Transverse colon (tissue), 4 donors: ENCODE data around the gene PRSS57. TPM values are rescaled to one million over a fixed set of nuclear protein-coding genes. Genes with fewer than 3 reads are reported as not detected.

Experiments used
- DNase-seq: peaks from one replicate; pipeline ENCODE4 v3.0.0-alpha.2; 2019
- H3K27ac ChIP-seq, 4 donors: fragments of 200-600 bp; sonication (generic); 2 replicates each; pipeline ENCODE4 v1.5.1; 2016 to 2018; ENCODE audit warnings: inconsistent platforms in 4 of 4
- H3K27me3 ChIP-seq: fragments of 200-600 bp; sonication (generic); 2 replicates; pipeline ENCODE4 v1.5.1; 2017; ENCODE audit warnings: inconsistent platforms
- H3K36me3 ChIP-seq, 4 donors: fragments of 200-600 bp; sonication (generic); 2 replicates each; pipeline ENCODE4 v1.5.1; 2017 to 2019; ENCODE audit warnings: inconsistent platforms in 4 of 4
- H3K4me1 ChIP-seq, 4 donors: fragments of 200-600 bp; sonication (generic); 2 replicates each; pipeline ENCODE4 v1.5.1; 2017 to 2020; ENCODE audit warnings: inconsistent platforms in 4 of 4
- H3K4me3 ChIP-seq, 4 donors: fragments of 200-600 bp; sonication (generic); 1 replicate in 1 of 4; 2 replicates in 3 of 4; pipeline versions ENCODE4 v1.5.1 to v1.6.1; 2017 to 2019; ENCODE audit warnings: inconsistent platforms in 4 of 4
- H3K9me3 ChIP-seq, 2 donors: fragments of 200-600 bp; sonication (generic); 2 replicates each; pipeline ENCODE4 v1.5.1; 2017 to 2019; ENCODE audit warnings: inconsistent platforms in 2 of 2
- EP300 ChIP-seq: sonication (generic); formaldehyde crosslinking; IDR thresholded peaks from one replicate; pipeline ENCODE4 v1.6.1; 2017; ENCODE audit warnings: antibody characterized with exemption, low read depth
- POLR2A ChIP-seq: fragments of 450-650 bp; IDR thresholded peaks from one replicate; pipeline ENCODE4 v1.6.1; 2016; ENCODE audit warnings: antibody characterized with exemption, mild to moderate bottlenecking, moderate library complexity
- POLR2AphosphoS5 ChIP-seq, 3 donors: sonication (generic); formaldehyde crosslinking; IDR thresholded peaks; one replicate each; pipeline ENCODE4 v1.6.1; 2016; ENCODE audit warnings: antibody characterized with exemption in 3 of 3
- WGBS, 2 donors: methylation state at CpG; one replicate each; pipeline ENCODE4 v1.1.5; 2018; ENCODE audit warnings: low coverage in 1 of 2; 5-methylcytosine and 5-hydroxymethylcytosine counted together
- in situ Hi-C, 4 donors: fragments of 200-750 bp; cut with MboI; loops; one replicate each; pipeline versions ENCODE4 v1.15.0 to v1.15.1; 2017; ENCODE audit warnings: low sequenced_read_pairs in 3 of 4, low pct_ligation_motif_present in 1 of 4, low pct_unique_long_range_greater_than_20kb in 1 of 4
- intact Hi-C: fragments of 100-400 bp; cut with DNase I; formaldehyde crosslinking; loops from one replicate; pipeline ENCODE4 v1.15.1; 2023; ENCODE audit warnings: low total_unique reads
- total RNA-seq, 4 donors: library from RNA; depleted of rRNA; stranded (reverse); fragments of >200 nt; gene quantifications; one replicate each; pipeline ENCODE4 v1.1.0, GENCODE V29; 2016
- TF ChIP-seq, protein P1 (sequence below), 5 experiments: fragments of 200-600 bp in 3 of 5; fragments of 450-650 bp in 2 of 5; sonication (generic) in 3 of 5; IDR thresholded peaks; 1 replicate in 2 of 5; 2 replicates in 3 of 5; pipeline ENCODE4 v1.5.1; 2016 to 2017; ENCODE audit warnings: antibody characterized with exemption in 5 of 5, inconsistent platforms in 3 of 5, mild to moderate bottlenecking in 2 of 5, moderate library complexity in 1 of 5

Gene PRSS57
- total RNA-seq, 4 donors from 2014 or later = not detected

DNA sequence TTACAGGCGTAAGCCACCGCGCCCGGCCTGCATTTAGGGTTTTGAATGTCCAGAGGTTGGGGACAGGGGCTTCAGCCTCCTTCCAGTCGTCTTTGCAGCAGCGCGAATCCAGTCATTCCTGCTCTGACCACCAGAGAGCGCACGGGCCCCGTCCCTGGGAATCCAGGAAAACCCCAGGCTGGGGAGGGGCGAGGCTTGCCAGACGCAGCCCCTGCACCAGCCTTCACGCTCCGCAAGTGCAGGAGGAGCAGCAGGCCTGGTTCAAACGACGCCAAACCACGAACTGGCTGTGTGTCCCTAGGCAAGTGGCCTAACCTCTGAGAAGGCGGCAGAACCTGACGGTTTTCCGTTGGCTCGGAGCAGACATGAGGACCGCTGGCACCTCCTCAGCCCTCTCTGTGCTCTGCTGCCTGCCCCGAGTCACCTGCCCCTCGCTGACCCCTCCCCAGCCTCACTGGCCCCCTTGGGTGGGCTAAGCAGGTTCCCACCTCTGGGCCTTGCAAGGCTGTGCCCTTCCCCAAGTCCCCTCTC is 30.3 kb downstream of the PRSS57 start:
- TF ChIP-seq, protein P1, sequence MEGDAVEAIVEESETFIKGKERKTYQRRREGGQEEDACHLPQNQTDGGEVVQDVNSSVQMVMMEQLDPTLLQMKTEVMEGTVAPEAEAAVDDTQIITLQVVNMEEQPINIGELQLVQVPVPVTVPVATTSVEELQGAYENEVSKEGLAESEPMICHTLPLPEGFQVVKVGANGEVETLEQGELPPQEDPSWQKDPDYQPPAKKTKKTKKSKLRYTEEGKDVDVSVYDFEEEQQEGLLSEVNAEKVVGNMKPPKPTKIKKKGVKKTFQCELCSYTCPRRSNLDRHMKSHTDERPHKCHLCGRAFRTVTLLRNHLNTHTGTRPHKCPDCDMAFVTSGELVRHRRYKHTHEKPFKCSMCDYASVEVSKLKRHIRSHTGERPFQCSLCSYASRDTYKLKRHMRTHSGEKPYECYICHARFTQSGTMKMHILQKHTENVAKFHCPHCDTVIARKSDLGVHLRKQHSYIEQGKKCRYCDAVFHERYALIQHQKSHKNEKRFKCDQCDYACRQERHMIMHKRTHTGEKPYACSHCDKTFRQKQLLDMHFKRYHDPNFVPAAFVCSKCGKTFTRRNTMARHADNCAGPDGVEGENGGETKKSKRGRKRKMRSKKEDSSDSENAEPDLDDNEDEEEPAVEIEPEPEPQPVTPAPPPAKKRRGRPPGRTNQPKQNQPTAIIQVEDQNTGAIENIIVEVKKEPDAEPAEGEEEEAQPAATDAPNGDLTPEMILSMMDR (IDR thresholded peaks at IDR 0.05) = peak; percentile 92 to 97 (median 97)
- TF ChIP-seq EP300 = no peak
- Histone ChIP-seq H3K4me3 (peak overlapping the region in 2 of 4 donors; percentile 11 to 33), H3K4me1 (peaks cover 21 to 42% (median 36%) of the 10 kb centered on the region in 4 donors), H3K27ac (peak overlapping the region in 3 of 4 donors; percentile 9 to 97 (median 95)), H3K36me3 (no peaks in the 10 kb centered on the region), H3K9me3 (no peaks in the 10 kb centered on the region), H3K27me3 (no peaks in the 10 kb centered on the region)
- DNase-seq = peak; percentile 84
- intact Hi-C loops = loop anchor here (1.0 kb wide), 1 partner anchor 69 kb away; no protein-coding TSS in a partner anchor
- in situ Hi-C loops = loop anchor here in 2 of 4 donors (5.0 kb wide), 1 partner anchor 67 kb away; no protein-coding TSS in a partner anchor
- 0 to 5% methylated on average over 4 to 24 of the region's 24 CpGs for WGBS, 2 donors

DNA sequence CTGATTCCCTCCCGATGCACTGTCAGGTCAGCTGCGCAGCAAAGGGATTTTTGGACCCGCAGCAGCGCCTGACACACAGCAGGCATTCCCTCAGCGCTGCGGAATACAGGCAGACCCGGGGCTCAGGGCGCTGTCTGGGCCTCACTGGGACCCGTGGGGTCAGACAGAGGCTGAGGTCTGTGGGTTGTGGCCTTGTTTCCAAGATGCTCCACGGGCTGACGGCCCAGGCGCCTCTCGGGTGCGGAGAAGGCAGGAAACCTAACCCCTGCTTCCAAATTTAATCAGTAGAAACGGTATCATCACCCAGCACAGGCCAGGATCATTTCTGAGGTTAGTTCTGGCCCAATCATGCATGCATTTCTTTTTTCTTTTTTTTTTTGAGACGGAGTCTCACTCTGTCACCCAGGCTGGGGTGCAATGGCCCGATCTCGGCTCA is 31.6 kb downstream of the PRSS57 start:
- Histone ChIP-seq H3K4me3 (peak overlapping the region; percentile 41 to 100 (median 50)), H3K4me1 (peaks cover 33 to 55% (median 48%) of the 10 kb centered on the region in 4 donors), H3K27ac (peak overlapping the region; percentile 85 to 97 (median 95)), H3K27me3 (no peaks in the 10 kb centered on the region), H3K9me3 (no peaks in the 10 kb centered on the region), H3K36me3 (no peaks in the 10 kb centered on the region)
- no peak for DNase-seq
- TF ChIP-seq, protein P1 (IDR thresholded peaks at IDR 0.05) = no peak
- no peak for TF ChIP-seq POLR2A
- no peak for TF ChIP-seq EP300
- no peak for TF ChIP-seq POLR2AphosphoS5 (IDR thresholded peaks at IDR 0.05)
- intact Hi-C loops (loop anchor here (1.0 kb wide), 1 partner anchor 71 kb away; no protein-coding TSS in a partner anchor), in situ Hi-C loops (no loop called here)
- 38 to 60% methylated on average over 2 to 18 of the region's 18 CpGs for WGBS, 2 donors

DNA sequence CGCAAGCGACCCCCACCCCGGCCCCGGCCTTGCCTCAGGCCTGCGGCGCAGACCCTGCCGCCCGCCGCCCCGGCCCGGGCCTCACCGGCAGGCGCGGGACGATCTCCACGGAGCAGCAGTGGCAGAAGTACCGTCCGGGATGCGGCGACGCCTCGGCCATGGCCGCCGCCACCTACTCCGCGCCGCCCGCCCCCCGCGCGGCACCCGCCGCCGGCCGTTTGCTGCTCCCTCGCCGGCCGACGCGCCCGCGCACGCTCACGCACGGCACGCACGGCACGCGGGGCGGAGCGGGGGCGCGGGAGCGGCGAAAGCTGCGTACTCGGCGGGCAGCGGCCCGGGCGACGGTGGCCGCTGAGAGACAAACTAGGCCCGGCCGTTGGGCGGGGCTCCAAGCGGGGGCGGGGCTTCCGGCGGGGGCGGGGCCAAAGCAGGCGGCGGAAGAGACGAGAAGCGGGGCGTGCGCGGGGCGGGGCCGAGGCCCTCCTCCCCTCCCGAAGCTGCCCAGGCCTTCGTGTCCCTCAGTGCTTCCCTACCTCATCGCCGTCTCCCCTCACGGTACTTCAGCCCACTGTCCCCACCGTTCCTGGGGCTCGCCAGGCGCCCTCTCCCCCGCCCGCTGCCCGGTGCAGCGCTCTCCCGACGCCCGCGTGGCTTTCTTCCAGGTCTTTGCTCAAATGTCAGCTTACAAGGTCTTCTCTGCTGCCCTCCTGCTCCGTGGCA is 32.1 kb downstream of the PRSS57 start, which contains the start of gene RNF126:
TSS of gene RNF126 (minus strand) at position 253 of the 720 bp plus-strand sequence. CDS start at position 160, 93 bp downstream.
- peak; percentile 67 to 74 (median 73) for TF ChIP-seq POLR2AphosphoS5 (IDR thresholded peaks at IDR 0.05)
- TF ChIP-seq POLR2A = peak; percentile 50
- TF ChIP-seq, protein P1 (IDR thresholded peaks at IDR 0.05) = no peak
- H3K9me3 ChIP-seq = no peaks in the 10 kb centered on the region
- H3K27ac ChIP-seq = peak within 1 kb of the TSS; percentile 95 to 97 (median 96)
- H3K4me1 ChIP-seq = peaks cover 39 to 60% (median 53%) of the 10 kb centered on the region in 4 donors
- no peaks in the 10 kb centered on the region for H3K36me3 ChIP-seq
- in situ Hi-C loops (no loop called here), intact Hi-C loops (no loop called here)
- peak; percentile 95 for DNase-seq
- H3K4me3 ChIP-seq = peak within 1 kb of the TSS; percentile 84 to 100 (median 98)
- 2% methylated on average over 51 of the region's 97 CpGs; no CpG with 5 or more reads in 1 of the 2 donors for WGBS, 2 donors
- no peaks in the 10 kb centered on the region for H3K27me3 ChIP-seq

DNA sequence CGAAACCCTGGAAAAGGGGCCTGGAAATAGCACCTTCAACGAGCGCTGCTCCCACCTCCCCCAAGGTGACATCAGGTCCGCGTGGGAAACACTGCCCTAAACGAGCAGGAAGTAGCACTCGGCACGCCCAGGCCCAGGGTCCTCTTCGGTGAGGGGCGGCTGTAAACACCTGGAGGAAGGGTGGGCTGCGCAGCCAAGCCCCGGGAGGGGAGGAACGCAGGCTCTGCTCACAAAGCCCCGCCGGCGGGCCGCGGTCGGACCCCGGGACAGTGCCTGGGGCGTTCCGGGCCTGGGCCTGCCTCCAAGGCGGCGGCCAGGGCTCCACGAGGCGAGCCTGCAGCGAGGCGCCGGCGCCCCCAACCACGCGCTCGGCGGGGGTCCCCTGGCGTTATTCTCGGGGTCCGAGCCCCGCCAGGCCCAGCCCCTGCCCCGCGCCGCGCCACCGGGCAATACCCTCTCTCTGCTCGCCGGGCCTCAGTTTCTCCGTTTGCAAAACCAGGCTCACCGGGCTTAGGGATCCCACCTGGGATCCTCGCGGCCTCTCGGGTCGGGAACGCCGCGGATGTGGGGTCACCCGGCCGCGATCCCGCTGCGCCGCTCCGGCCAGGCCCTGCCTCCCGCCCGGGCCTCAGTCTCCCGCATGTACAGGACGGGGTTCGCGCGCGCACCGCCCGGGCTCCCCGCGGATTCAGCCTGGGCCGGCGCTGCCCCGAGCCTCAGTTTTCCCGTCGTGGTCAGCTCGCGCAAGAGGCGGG is 32.9 kb downstream of the PRSS57 start:
- no peaks in the 10 kb centered on the region for H3K9me3 ChIP-seq
- H3K27me3 ChIP-seq = no peaks in the 10 kb centered on the region
- in situ Hi-C loops (no loop called here), intact Hi-C loops (no loop called here)
- WGBS, 2 donors = 0% methylated on average over 57 of the region's 81 CpGs; no CpG with 5 or more reads in 1 of the 2 donors
- H3K4me3 ChIP-seq = peak overlapping the region; percentile 84 to 100 (median 98)
- peak; percentile 81 for DNase-seq
- H3K36me3 ChIP-seq = no peaks in the 10 kb centered on the region
- H3K4me1 ChIP-seq = peaks cover 45 to 68% (median 60%) of the 10 kb centered on the region in 4 donors
- H3K27ac ChIP-seq = peak overlapping the region; percentile 95 to 97 (median 96)
- peak; percentile 35 for TF ChIP-seq POLR2A
- peak in 2 of 3 donors; percentile 41 to 63 for TF ChIP-seq POLR2AphosphoS5 (IDR thresholded peaks at IDR 0.05)
- no peak for TF ChIP-seq EP300
- TF ChIP-seq, protein P1 (IDR thresholded peaks at IDR 0.05) = no peak
